ENCODE results near the gene RNF157.

The RNF157 gene

GRCh38 chr17:76115138-76115754 is 125.0 kb downstream of the RNF157 start:
- DNase-seq (ENCODE audit: insufficient read length, low spot score) (no peak), FAIRE-seq (no peak)
- TF ChIP-seq CTCF (IDR thresholded peaks at IDR 0.05; ENCODE audit: insufficient read depth, missing control alignments), result no peak

- FAIRE-seq, result no peak
- DNase-seq (ENCODE audit: insufficient read length, low spot score), result no peak
- no peak for TF ChIP-seq CTCF (IDR thresholded peaks at IDR 0.05; ENCODE audit: insufficient read depth, missing control alignments)
These were observed 128.3 kb downstream of the RNF157 start for GRCh38 chr17:76111956-76112355.

GRCh38 chr17:76107509-76107908 is 132.8 kb downstream of the RNF157 start:
- no peak for DNase-seq (ENCODE audit: insufficient read length, low spot score)
- no peak for FAIRE-seq
- TF ChIP-seq CTCF (IDR thresholded peaks at IDR 0.05; ENCODE audit: insufficient read depth, missing control alignments), result peak; percentile 33

GRCh38 chr17:76106703-76107102 is 133.6 kb downstream of the RNF157 start:
- no peak for DNase-seq (ENCODE audit: insufficient read length, low spot score)
- TF ChIP-seq CTCF (IDR thresholded peaks at IDR 0.05; ENCODE audit: insufficient read depth, missing control alignments), result no peak
- FAIRE-seq, result no peak

- DNase-seq (ENCODE audit: insufficient read length, low spot score) (no peak), FAIRE-seq (no peak)
- TF ChIP-seq CTCF (IDR thresholded peaks at IDR 0.05; ENCODE audit: insufficient read depth, missing control alignments), result no peak
These were observed 135.4 kb downstream of the RNF157 start for GRCh38 chr17:76104896-76105231.

GRCh38 chr17:76104140-76104895 is 136.0 kb downstream of the RNF157 start:
- FAIRE-seq (no peak), DNase-seq (ENCODE audit: insufficient read length, low spot score) (no peak)
- no peak for TF ChIP-seq CTCF (IDR thresholded peaks at IDR 0.05; ENCODE audit: insufficient read depth, missing control alignments)
